K562 (cell line): ENCODE measurements around the gene SLC5A6. TPM values are rescaled to one million over a fixed set of nuclear protein-coding genes. Genes with fewer than 3 reads are reported as not detected.

Experiments used
- ATAC-seq: fragments of 200-7000 bp; cut with Tn5 transposase; 3 replicates; pipeline ENCODE4 v1.9.1; 2020; ENCODE audit warnings: moderate library complexity
- BruUV-seq: library from RNA; stranded (reverse); fragments of 400-500 nt; replicated peaks from 2 replicates; lab custom pipeline; 2021; lab: Mats Ljungman, UMichigan
- CTCF ChIA-PET: fragments of 300-600 bp; formaldehyde crosslinking; extraction: SDS; loops from one replicate; lab custom pipeline; 2021; ENCODE audit warnings: low intra/inter-chr PET ratio; lab: Yijun Ruan, JAX
- POLR2A ChIA-PET: fragments of 300-600, 350-650 bp; sonication (Branson Sonifier 250); formaldehyde crosslinking; extraction: SDS; loops from one replicate; lab custom pipeline; 2021; ENCODE audit warnings: antibody characterized with exemption, inconsistent platforms; lab: Yijun Ruan, JAX
- DNase-seq, 4 experiments: peaks; one replicate each; pipeline versions ENCODE4 v3.0.0 to v3.0.0-alpha.2; 2011 to 2018; ENCODE audit warnings: low spot score in 3 of 4, mixed read lengths in 3 of 4; ENCODE audit errors: extremely low read depth in 1 of 4
- FAIRE-seq: peaks from 2 replicates; lab custom pipeline; 2011; peaks lifted over from hg19 to GRCh38; lab: Jason Lieb, UNC
- H2AFZ ChIP-seq: 2 replicates; pipeline ENCODE4 v1.6.0; 2011; ENCODE audit warnings: low read depth, low read length, control low read depth, inconsistent platforms
- H3K27ac ChIP-seq: fragments of 200-600 bp; 3 replicates; pipeline ENCODE4 v1.8.0; 2011; ENCODE audit warnings: low read depth, mild to moderate bottlenecking, control low read depth, inconsistent platforms, low read length, moderate library complexity, mixed read lengths; ENCODE audit errors: extremely low read depth
- H3K27me3 ChIP-seq, 2 experiments: fragments of 300-600 bp in 1 of 2; 2 replicates in 1 of 2; 3 replicates in 1 of 2; pipeline versions ENCODE4 v1.6.0 to v1.8.0; 2011; ENCODE audit warnings: inconsistent platforms in 2 of 2, low read length in 2 of 2, mild to moderate bottlenecking in 1 of 2, mixed read lengths in 1 of 2, moderate library complexity in 1 of 2; ENCODE audit not compliant: control insufficient read depth in 2 of 2, insufficient read depth in 2 of 2
- H3K36me3 ChIP-seq: fragments of 300-600 bp; 3 replicates; pipeline ENCODE4 v1.8.0; 2011; ENCODE audit warnings: mild to moderate bottlenecking, low read length, inconsistent platforms; ENCODE audit not compliant: control insufficient read depth, insufficient read depth
- H3K4me1 ChIP-seq, 2 experiments: fragments of 200-600 bp in 1 of 2; replicated peaks in 1 of 2; 2 replicates in 1 of 2; 3 replicates in 1 of 2; pipeline versions ENCODE4 v1.5.1 to v1.8.0; 2011; ENCODE audit warnings: inconsistent platforms in 2 of 2, low read length in 2 of 2, mild to moderate bottlenecking in 1 of 2, mixed read lengths in 1 of 2, moderate library complexity in 1 of 2; ENCODE audit not compliant: control insufficient read depth in 2 of 2, insufficient read depth in 2 of 2
- H3K4me2 ChIP-seq: 2 replicates; pipeline ENCODE4 v1.6.1; 2011; ENCODE audit warnings: low read length, control low read depth, inconsistent platforms, mixed read lengths; ENCODE audit not compliant: insufficient read depth
- H3K4me3 ChIP-seq: fragments of 200-600 bp; sonication (generic), shearing (Covaris generic); 2 replicates; pipeline ENCODE4 v1.5.1; 2016; ENCODE audit warnings: control low read depth, inconsistent platforms
- H3K79me2 ChIP-seq: fragments of 200-600 bp; 3 replicates; pipeline ENCODE4 v1.8.0; 2011; ENCODE audit warnings: low read length, inconsistent platforms; ENCODE audit not compliant: control insufficient read depth, insufficient read depth
- H3K9ac ChIP-seq, 2 experiments: 2 replicates each; pipeline versions ENCODE4 v1.6.0 to v1.6.1; 2011; ENCODE audit warnings: low read depth in 2 of 2, low read length in 2 of 2, control low read depth in 1 of 2, inconsistent platforms in 1 of 2, mild to moderate bottlenecking in 1 of 2, mixed read lengths in 1 of 2; ENCODE audit not compliant: insufficient read depth in 1 of 2
- H3K9me1 ChIP-seq: one replicate; pipeline ENCODE4 v1.6.0; 2011; ENCODE audit warnings: inconsistent platforms, mild to moderate bottlenecking, low read length, moderate library complexity; ENCODE audit not compliant: control insufficient read depth, insufficient read depth
- H3K9me3 ChIP-seq: replicated peaks from 2 replicates; pipeline ENCODE4 v1.5.1; 2011; ENCODE audit warnings: low read depth, low read length, inconsistent platforms; ENCODE audit not compliant: control insufficient read depth, insufficient read depth
- H4K20me1 ChIP-seq: replicated peaks from 2 replicates; pipeline ENCODE4 v1.6.1; 2011; ENCODE audit warnings: low read length, inconsistent platforms, mixed read lengths; ENCODE audit not compliant: control insufficient read depth, insufficient read depth
- BCOR ChIP-seq: fragments of 450-650 bp; IDR thresholded peaks from 2 replicates; pipeline ENCODE4 v1.6.1; 2016
- CHD1 ChIP-seq: fragments of 200-600 bp; sonication (generic); IDR thresholded peaks from one replicate; pipeline ENCODE4 v1.6.1; 2012; ENCODE audit warnings: mild to moderate bottlenecking, moderate library complexity, low read length, inconsistent platforms
- FOS ChIP-seq: IDR thresholded peaks from 3 replicates; pipeline ENCODE4 v1.6.1; 2011; ENCODE audit not compliant: insufficient read length; ENCODE audit errors: extremely low read depth
- ILK ChIP-seq: fragments of 450-650 bp; IDR thresholded peaks from 2 replicates; pipeline ENCODE4 v1.6.1; 2016; ENCODE audit warnings: missing genetic modification characterization, low read depth, mild to moderate bottlenecking, missing compliant biosample characterization, moderate library complexity, borderline replicate concordance
- MECOM ChIP-seq: fragments of 250-450 bp; sonication (Bioruptor Pico); IDR thresholded peaks from 2 replicates; pipeline ENCODE4 v1.8.0; 2022; ENCODE audit warnings: inconsistent platforms
- NFE2L1 ChIP-seq: fragments of 450-650 bp; IDR thresholded peaks from 2 replicates; pipeline ENCODE4 v1.6.1; 2016; ENCODE audit warnings: missing genetic modification characterization, low read depth, mild to moderate bottlenecking, missing compliant biosample characterization, moderate library complexity, borderline replicate concordance
- SUPT5H ChIP-seq: fragments of 450-650 bp; IDR thresholded peaks from 2 replicates; pipeline ENCODE4 v1.6.1; 2016
- TEAD4 ChIP-seq, 2 experiments: sonication (generic) in 1 of 2; formaldehyde crosslinking in 1 of 2; IDR thresholded peaks; 2 replicates each; pipeline versions ENCODE4 v1.6.1 to v1.8.0; 2012 to 2022; ENCODE audit warnings: borderline replicate concordance in 1 of 2, inconsistent platforms in 1 of 2, low read length in 1 of 2, mild to moderate bottlenecking in 1 of 2, missing genetic modification reagents in 1 of 2
- WGBS: fragments of 100-300 bp; shearing (Covaris generic); methylation state at CpG from one replicate; pipeline ENCODE4 v1.1.6; 2016; ENCODE audit warnings: low coverage, mixed read lengths; ENCODE audit not compliant: insufficient coverage; ENCODE audit errors: missing lambda C conversion rate; 5-methylcytosine and 5-hydroxymethylcytosine counted together
- in situ Hi-C: fragments of 300-500 bp; cut with MboI; formaldehyde crosslinking; loops from 4 replicates; pipeline ENCODE4 v1.15.0; 2018; ENCODE audit warnings: inconsistent platforms, mixed read lengths
- intact Hi-C: fragments of 100-400 bp; cut with micrococcal nuclease; formaldehyde crosslinking; loops from 2 replicates; pipeline ENCODE4 v1.14.2; 2022
- polyA plus RNA-seq, 8 experiments: library from polyadenylated mRNA; depleted of rRNA in 4 of 8; stranded (reverse) in 5 of 8; unstranded in 3 of 8; fragments of >200 nt; fragmentation: Nextera tagmentation in 2 of 8; fragmentation: Illumina TruSeq in 1 of 8; extraction: Ambion mirVana in 2 of 8; extraction: Trizol in 1 of 8; gene quantifications; 2 replicates each; pipeline versions ENCODE4 v1.2.1 to v1.2.3, GENCODE V29; 2011 to 2014; ENCODE audit warnings: inconsistent platforms in 1 of 8, missing spikeins in 1 of 8
- total RNA-seq, 7 experiments: library from RNA; depleted of rRNA in 6 of 7; stranded (reverse); fragments of >200 nt in 6 of 7; fragmentation: Illumina TruSeq in 2 of 7; extraction: Trizol in 2 of 7; gene quantifications; 2 replicates each; pipeline versions ENCODE4 v1.2.1 to v1.2.3, GENCODE V29; 2011 to 2021; ENCODE audit warnings: low replicate concordance in 1 of 7
- TF ChIP-seq, protein P1 (sequence below): IDR thresholded peaks from 2 replicates; pipeline ENCODE4 v1.6.1; 2012; ENCODE audit warnings: low read depth, low read length, improper control_type of control experiment, borderline replicate concordance
- TF ChIP-seq, protein P2 (sequence below): fragments of 450-650 bp; IDR thresholded peaks from 2 replicates; pipeline ENCODE4 v1.6.1; 2016; ENCODE audit warnings: mild to moderate bottlenecking
- TF ChIP-seq, protein P3 (sequence below): sonication (generic); formaldehyde crosslinking; IDR thresholded peaks from 2 replicates; pipeline ENCODE4 v1.8.0; 2023; ENCODE audit warnings: mild to moderate bottlenecking, missing genetic modification reagents

SLC5A6 gene
- total and polyA plus RNA-seq, 9 of the 15 experiments (the other 6 are each of a cell fraction or from before 2014, with no cell fraction given) = 32.6 to 137 (median 107) TPM

DNA sequence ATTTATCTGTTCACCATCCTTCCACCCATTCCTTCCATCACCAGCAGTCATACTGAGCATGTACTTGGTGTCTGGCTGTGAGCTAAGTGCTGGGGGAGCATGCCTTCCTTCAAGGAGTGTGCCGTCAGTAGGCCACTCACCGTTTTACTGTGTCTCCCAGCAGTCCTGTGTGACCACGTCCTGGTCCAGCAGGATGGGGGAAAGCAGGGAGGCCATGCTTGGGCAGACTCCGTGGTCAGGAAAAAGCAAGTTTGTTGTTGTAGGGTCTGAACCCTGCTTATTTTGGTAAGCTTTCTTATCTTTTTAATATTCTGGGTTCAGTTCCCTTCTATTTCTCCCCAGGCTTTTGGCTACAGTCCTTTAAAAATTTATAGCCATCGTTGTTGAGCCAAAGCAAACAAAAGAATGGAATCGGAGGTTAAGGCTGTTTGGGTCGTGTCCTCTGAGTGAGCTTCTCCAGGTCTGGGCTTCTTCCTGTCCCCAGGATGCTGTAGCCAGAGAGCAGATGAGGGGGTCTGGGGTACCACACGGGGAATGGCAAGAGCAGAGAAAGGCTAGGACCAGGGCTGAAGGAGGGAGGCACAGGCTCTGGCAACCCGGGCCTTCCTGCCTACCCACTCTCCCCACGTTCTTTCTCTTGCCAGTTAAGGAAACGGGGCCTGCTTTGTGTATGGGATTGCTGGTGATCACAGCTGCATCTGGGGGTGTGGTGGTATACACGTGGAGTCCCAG, 37.3 kb upstream of the SLC5A6 start:
- Histone ChIP-seq H3K9ac (peak overlapping the region in 1 of 2 experiments; percentile 39; a peak in 1 of 4 replicates), H3K4me3 (no peak overlapping the region), H3K9me1 (no peaks in the 10 kb centered on the region), H3K27ac (no peak overlapping the region), H3K79me2 (no peaks in the 10 kb centered on the region), H2AFZ (peak overlapping the region; percentile 95), H3K27me3 (no peaks in the 10 kb centered on the region), H3K4me1 (peaks cover 4 to 15% of the 10 kb centered on the region in 2 experiments), H3K4me2 (no peak overlapping the region), H4K20me1 (no peaks in the 10 kb centered on the region), H3K9me3 (no peaks in the 10 kb centered on the region), H3K36me3 (peaks cover 4% of the 10 kb centered on the region)
- in situ Hi-C loops (no loop called here), intact Hi-C loops (no loop called here)
- POLR2A ChIA-PET = interaction anchor here (0.9 to 1.9 kb wide), 4 partner anchors 14 to 79 kb away, joined by 3 to 4 read pairs (median 4); no protein-coding TSS in a partner anchor
- CTCF ChIA-PET = interaction anchor here (0.6 to 2.2 kb wide), 3 partner anchors 26 to 54 kb away, joined by 4 to 23 read pairs (median 18); no protein-coding TSS in a partner anchor
- no peak for DNase-seq
- no peak for FAIRE-seq
- 53% methylated on average over 11 of the region's 12 CpGs for WGBS
- no peak for ATAC-seq
- BruUV-seq = no TSS peak
- TF ChIP-seq BCOR (no peak), NFE2L1 (tag) (no peak), SUPT5H (no peak), ILK (tag) (no peak), TEAD4 (IDR thresholded peaks at IDR 0.05; ENCODE audit: low read length) (no peak), TEAD4 (CRISPR knock-in tag; IDR thresholded peaks at IDR 0.05; ENCODE audit: borderline replicate concordance) (no peak), MECOM (CRISPR knock-in tag) (no peak), FOS (no peak), CHD1 (no peak)
- TF ChIP-seq, protein P1, sequence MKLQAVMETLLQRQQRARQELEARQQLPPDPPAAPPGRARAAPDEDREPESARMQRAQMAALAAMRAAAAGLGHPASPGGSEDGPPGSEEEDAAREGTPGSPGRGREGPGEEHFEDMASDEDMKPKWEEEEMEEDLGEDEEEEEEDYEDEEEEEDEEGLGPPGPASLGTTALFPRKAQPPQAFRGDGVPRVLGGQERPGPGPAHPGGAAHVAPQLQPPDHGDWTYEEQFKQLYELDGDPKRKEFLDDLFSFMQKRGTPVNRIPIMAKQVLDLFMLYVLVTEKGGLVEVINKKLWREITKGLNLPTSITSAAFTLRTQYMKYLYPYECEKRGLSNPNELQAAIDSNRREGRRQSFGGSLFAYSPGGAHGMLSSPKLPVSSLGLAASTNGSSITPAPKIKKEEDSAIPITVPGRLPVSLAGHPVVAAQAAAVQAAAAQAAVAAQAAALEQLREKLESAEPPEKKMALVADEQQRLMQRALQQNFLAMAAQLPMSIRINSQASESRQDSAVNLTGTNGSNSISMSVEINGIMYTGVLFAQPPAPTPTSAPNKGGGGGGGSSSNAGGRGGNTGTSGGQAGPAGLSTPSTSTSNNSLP = no peak
- TF ChIP-seq, protein P2, sequence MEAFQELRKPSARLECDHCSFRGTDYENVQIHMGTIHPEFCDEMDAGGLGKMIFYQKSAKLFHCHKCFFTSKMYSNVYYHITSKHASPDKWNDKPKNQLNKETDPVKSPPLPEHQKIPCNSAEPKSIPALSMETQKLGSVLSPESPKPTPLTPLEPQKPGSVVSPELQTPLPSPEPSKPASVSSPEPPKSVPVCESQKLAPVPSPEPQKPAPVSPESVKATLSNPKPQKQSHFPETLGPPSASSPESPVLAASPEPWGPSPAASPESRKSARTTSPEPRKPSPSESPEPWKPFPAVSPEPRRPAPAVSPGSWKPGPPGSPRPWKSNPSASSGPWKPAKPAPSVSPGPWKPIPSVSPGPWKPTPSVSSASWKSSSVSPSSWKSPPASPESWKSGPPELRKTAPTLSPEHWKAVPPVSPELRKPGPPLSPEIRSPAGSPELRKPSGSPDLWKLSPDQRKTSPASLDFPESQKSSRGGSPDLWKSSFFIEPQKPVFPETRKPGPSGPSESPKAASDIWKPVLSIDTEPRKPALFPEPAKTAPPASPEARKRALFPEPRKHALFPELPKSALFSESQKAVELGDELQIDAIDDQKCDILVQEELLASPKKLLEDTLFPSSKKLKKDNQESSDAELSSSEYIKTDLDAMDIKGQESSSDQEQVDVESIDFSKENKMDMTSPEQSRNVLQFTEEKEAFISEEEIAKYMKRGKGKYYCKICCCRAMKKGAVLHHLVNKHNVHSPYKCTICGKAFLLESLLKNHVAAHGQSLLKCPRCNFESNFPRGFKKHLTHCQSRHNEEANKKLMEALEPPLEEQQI = no peak
- TF ChIP-seq, protein P3, sequence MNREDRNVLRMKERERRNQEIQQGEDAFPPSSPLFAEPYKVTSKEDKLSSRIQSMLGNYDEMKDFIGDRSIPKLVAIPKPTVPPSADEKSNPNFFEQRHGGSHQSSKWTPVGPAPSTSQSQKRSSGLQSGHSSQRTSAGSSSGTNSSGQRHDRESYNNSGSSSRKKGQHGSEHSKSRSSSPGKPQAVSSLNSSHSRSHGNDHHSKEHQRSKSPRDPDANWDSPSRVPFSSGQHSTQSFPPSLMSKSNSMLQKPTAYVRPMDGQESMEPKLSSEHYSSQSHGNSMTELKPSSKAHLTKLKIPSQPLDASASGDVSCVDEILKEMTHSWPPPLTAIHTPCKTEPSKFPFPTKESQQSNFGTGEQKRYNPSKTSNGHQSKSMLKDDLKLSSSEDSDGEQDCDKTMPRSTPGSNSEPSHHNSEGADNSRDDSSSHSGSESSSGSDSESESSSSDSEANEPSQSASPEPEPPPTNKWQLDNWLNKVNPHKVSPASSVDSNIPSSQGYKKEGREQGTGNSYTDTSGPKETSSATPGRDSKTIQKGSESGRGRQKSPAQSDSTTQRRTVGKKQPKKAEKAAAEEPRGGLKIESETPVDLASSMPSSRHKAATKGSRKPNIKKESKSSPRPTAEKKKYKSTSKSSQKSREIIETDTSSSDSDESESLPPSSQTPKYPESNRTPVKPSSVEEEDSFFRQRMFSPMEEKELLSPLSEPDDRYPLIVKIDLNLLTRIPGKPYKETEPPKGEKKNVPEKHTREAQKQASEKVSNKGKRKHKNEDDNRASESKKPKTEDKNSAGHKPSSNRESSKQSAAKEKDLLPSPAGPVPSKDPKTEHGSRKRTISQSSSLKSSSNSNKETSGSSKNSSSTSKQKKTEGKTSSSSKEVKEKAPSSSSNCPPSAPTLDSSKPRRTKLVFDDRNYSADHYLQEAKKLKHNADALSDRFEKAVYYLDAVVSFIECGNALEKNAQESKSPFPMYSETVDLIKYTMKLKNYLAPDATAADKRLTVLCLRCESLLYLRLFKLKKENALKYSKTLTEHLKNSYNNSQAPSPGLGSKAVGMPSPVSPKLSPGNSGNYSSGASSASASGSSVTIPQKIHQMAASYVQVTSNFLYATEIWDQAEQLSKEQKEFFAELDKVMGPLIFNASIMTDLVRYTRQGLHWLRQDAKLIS (CRISPR knock-in tag) = no peak
